Activated T-cell treated with anti-CD3 and anti-CD28 coated beads, Interleukin-2, amount 50 U/mL, for 4 hours (primary cell): ENCODE data around the gene DNAJB9. TPM values are rescaled to one million over a fixed set of nuclear protein-coding genes. Genes with fewer than 3 reads are reported as not detected.

Experiments
- ATAC-seq, 2 donors: fragments of 200-7000 bp; cut with Tn5 transposase; one replicate each; pipeline ENCODE4 v1.10.0; 2021
- DNase-seq: peaks from one replicate; pipeline ENCODE4 v3.0.0-alpha.2; 2020
- H3K27me3 Mint-ChIP-seq: one replicate; pipeline ENCODE4 v1.8.0; 2021; ENCODE audit warnings: low read depth, mixed read lengths
- H3K36me3 Mint-ChIP-seq: one replicate; pipeline ENCODE4 v1.8.0; 2022; ENCODE audit warnings: mixed read lengths; ENCODE audit not compliant: insufficient read depth
- H3K4me1 Mint-ChIP-seq: one replicate; pipeline ENCODE4 v1.8.0; 2021; ENCODE audit warnings: low read depth, mixed read lengths
- H3K4me3 Mint-ChIP-seq: one replicate; pipeline ENCODE4 v1.8.0; 2021; ENCODE audit warnings: mild to moderate bottlenecking, moderate library complexity, mixed read lengths
- H3K9me3 Mint-ChIP-seq: one replicate; pipeline ENCODE4 v1.8.0; 2021; ENCODE audit warnings: mixed read lengths
- total RNA-seq, 3 donors: library from RNA; stranded (reverse); gene quantifications; one replicate each; pipeline ENCODE4 v1.2.1, GENCODE V29; 2021

DNAJB9 gene
- total RNA-seq, 3 donors from 2014 or later = 10.2 to 14.6 (median 13.2) TPM

- DNase-seq = no peak
- no peak for ATAC-seq
- no peak overlapping the region for H3K4me3 Mint-ChIP-seq
- peaks cover 12% of the 10 kb centered on the region for H3K36me3 Mint-ChIP-seq
- H3K4me1 Mint-ChIP-seq = no peaks in the 10 kb centered on the region
- H3K27me3 Mint-ChIP-seq = no peaks in the 10 kb centered on the region
- H3K9me3 Mint-ChIP-seq = peaks cover 3% of the 10 kb centered on the region
Measured at GRCh38 chr7:108581655-108582491, 12.2 kb downstream of the DNAJB9 start.

DNA sequence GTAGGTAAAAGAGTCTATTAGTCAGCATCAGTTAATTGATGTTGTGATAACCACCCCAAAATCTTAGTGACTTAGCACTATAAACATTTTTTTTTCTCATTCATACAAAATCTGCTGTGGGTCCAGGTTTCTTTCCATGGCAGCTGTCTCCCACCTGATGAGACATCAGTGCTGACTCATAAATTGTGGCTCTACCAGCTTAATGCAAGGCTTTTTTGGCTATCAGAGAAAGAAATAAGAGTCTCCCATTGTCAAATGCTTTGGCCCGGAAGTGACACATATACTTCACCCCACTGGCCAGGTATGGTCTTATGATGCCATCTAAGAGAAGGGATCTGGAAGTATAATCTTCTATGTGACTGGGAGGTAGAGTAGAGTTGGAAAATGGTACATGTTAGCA, 14.5 kb downstream of the DNAJB9 start:
- no peak for DNase-seq
- H3K9me3 Mint-ChIP-seq = no peaks in the 10 kb centered on the region
- no peaks in the 10 kb centered on the region for H3K4me1 Mint-ChIP-seq
- H3K36me3 Mint-ChIP-seq = peaks cover 4% of the 10 kb centered on the region
- ATAC-seq = no peak
- H3K27me3 Mint-ChIP-seq = no peaks in the 10 kb centered on the region
- H3K4me3 Mint-ChIP-seq = no peak overlapping the region

DNA sequence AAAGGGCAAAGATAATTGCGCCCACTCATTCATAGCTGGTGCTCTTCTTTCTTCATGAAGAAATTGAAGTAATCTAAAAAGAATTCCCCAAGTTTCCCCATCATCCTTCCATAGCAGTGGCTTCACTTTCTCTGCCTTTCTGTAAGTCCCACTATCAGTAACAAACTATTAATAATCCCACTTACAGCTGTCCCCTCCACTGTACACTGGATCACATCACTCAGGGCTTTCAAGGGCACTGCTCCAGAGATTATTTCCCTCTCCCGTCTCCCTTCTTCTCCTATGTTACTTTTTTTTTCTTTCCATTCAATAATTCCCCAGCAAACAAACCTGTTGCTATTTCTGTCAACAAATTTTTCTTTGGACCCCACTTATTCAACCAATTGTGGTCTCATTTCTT, 16.2 kb downstream of the DNAJB9 start:
- Mint-ChIP-seq H3K36me3 (no peaks in the 10 kb centered on the region), H3K4me3 (no peak overlapping the region), H3K9me3 (no peaks in the 10 kb centered on the region), H3K27me3 (peaks cover 3% of the 10 kb centered on the region), H3K4me1 (no peaks in the 10 kb centered on the region)
- DNase-seq (no peak), ATAC-seq (no peak)

DNA sequence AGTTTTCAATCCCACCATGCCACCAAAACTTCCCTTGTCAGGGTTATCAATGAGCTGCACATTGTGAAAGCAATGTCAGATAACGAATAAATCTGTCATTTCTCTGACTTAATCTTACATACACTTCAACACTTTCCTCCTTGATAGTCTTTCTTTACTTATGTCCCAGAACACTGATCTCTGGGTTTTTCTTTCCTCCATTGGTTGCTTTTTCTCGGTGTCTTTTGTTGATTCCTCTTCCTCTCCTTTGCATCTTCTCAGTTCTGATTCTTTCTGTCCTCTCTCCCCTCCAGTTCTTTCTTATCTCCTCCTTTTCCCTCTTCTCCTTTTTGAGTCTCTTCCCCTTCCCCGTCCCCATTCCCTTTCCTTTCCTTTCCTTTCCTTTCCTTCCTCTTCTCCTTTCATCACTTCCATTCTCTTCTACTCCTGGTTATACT, 16.6 kb downstream of the DNAJB9 start:
- Mint-ChIP-seq H3K4me1 (no peaks in the 10 kb centered on the region), H3K4me3 (no peak overlapping the region), H3K9me3 (no peaks in the 10 kb centered on the region), H3K27me3 (peaks cover 3% of the 10 kb centered on the region), H3K36me3 (no peaks in the 10 kb centered on the region)
- DNase-seq = no peak
- no peak for ATAC-seq

- no peak overlapping the region for H3K4me3 Mint-ChIP-seq
- no peak for DNase-seq
- peaks cover 3% of the 10 kb centered on the region for H3K27me3 Mint-ChIP-seq
- no peaks in the 10 kb centered on the region for H3K4me1 Mint-ChIP-seq
- ATAC-seq = no peak
- no peaks in the 10 kb centered on the region for H3K36me3 Mint-ChIP-seq
- no peaks in the 10 kb centered on the region for H3K9me3 Mint-ChIP-seq
Measured at GRCh38 chr7:108589199-108589598, 19.5 kb downstream of the DNAJB9 start.

- Mint-ChIP-seq H3K4me3 (no peak overlapping the region), H3K9me3 (no peaks in the 10 kb centered on the region), H3K36me3 (no peaks in the 10 kb centered on the region), H3K4me1 (no peaks in the 10 kb centered on the region), H3K27me3 (peaks cover 3% of the 10 kb centered on the region)
- DNase-seq (no peak), ATAC-seq (no peak)
Measured at GRCh38 chr7:108589874-108590273, 20.2 kb downstream of the DNAJB9 start.

GRCh38 chr7:108590606-108591005, 20.9 kb downstream of the DNAJB9 start:
- no peak overlapping the region for H3K4me3 Mint-ChIP-seq
- no peak for ATAC-seq
- H3K4me1 Mint-ChIP-seq = no peaks in the 10 kb centered on the region

GRCh38 chr7:108592646-108593201, 23.1 kb downstream of the DNAJB9 start:
- H3K9me3 Mint-ChIP-seq = no peaks in the 10 kb centered on the region
- DNase-seq = no peak
- no peak for ATAC-seq
- peaks cover 3% of the 10 kb centered on the region for H3K27me3 Mint-ChIP-seq
- H3K4me3 Mint-ChIP-seq = no peak overlapping the region
- no peaks in the 10 kb centered on the region for H3K4me1 Mint-ChIP-seq
- no peaks in the 10 kb centered on the region for H3K36me3 Mint-ChIP-seq

More at GRCh38 chr7:108590606-108591005, 20.9 kb downstream of the DNAJB9 start:
- Mint-ChIP-seq H3K9me3 (no peaks in the 10 kb centered on the region), H3K27me3 (peaks cover 3% of the 10 kb centered on the region), H3K36me3 (no peaks in the 10 kb centered on the region)
- no peak for DNase-seq

- Mint-ChIP-seq H3K27me3 (peaks cover 6% of the 10 kb centered on the region), H3K9me3 (no peaks in the 10 kb centered on the region), H3K36me3 (no peaks in the 10 kb centered on the region), H3K4me1 (no peaks in the 10 kb centered on the region), H3K4me3 (no peak overlapping the region)
- no peak for ATAC-seq
- DNase-seq = no peak
Measured at GRCh38 chr7:108596560-108596959, 26.9 kb downstream of the DNAJB9 start.

- no peak overlapping the region for H3K4me3 Mint-ChIP-seq
- no peak for ATAC-seq
- no peaks in the 10 kb centered on the region for H3K36me3 Mint-ChIP-seq
- H3K9me3 Mint-ChIP-seq = no peaks in the 10 kb centered on the region
- no peak for DNase-seq
- peaks cover 6% of the 10 kb centered on the region for H3K27me3 Mint-ChIP-seq
- no peaks in the 10 kb centered on the region for H3K4me1 Mint-ChIP-seq
Measured at GRCh38 chr7:108598153-108598552, 28.5 kb downstream of the DNAJB9 start.

- no peak for ATAC-seq
- Mint-ChIP-seq H3K27me3 (peaks cover 6% of the 10 kb centered on the region), H3K4me1 (no peaks in the 10 kb centered on the region), H3K36me3 (no peaks in the 10 kb centered on the region), H3K4me3 (no peak overlapping the region), H3K9me3 (no peaks in the 10 kb centered on the region)
- DNase-seq = no peak
Measured at GRCh38 chr7:108598914-108599580, 29.4 kb downstream of the DNAJB9 start.

DNA sequence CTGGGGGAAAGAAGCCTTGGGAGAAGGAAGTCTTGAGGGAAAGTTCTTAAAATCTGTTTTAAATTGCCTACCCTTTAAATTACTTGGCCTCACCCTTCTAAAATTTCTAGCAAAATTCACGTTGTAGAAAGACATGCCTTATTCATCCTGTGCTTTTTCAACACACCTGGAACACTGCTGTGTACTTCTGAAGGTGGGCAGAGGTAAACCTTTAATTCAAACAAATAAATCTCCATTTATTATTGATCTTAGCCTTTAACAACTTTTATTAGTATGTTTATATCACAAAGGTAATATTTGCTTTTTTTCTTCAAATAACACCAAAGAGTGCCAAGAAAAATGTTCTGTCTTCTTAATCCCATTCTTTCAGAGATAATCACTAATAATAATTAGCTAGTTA, 30.7 kb downstream of the DNAJB9 start:
- ATAC-seq (no peak), DNase-seq (no peak)
- H3K9me3 Mint-ChIP-seq = no peaks in the 10 kb centered on the region
- no peaks in the 10 kb centered on the region for H3K36me3 Mint-ChIP-seq
- peaks cover 6% of the 10 kb centered on the region for H3K27me3 Mint-ChIP-seq
- H3K4me1 Mint-ChIP-seq = no peaks in the 10 kb centered on the region
- no peak overlapping the region for H3K4me3 Mint-ChIP-seq

GRCh38 chr7:108603656-108604306, 34.1 kb downstream of the DNAJB9 start:
- Mint-ChIP-seq H3K36me3 (no peaks in the 10 kb centered on the region), H3K27me3 (peaks cover 3% of the 10 kb centered on the region), H3K9me3 (no peaks in the 10 kb centered on the region), H3K4me3 (no peak overlapping the region), H3K4me1 (no peaks in the 10 kb centered on the region)
- ATAC-seq (no peak), DNase-seq (no peak)

GRCh38 chr7:108604307-108605077, 34.8 kb downstream of the DNAJB9 start:
- Mint-ChIP-seq H3K36me3 (no peaks in the 10 kb centered on the region), H3K4me1 (no peaks in the 10 kb centered on the region), H3K9me3 (no peaks in the 10 kb centered on the region), H3K4me3 (no peak overlapping the region), H3K27me3 (peaks cover 3% of the 10 kb centered on the region)
- DNase-seq = no peak
- no peak for ATAC-seq
